ENCODE measurements around the gene KDM5A.

- TF ChIP-seq, protein P1, sequence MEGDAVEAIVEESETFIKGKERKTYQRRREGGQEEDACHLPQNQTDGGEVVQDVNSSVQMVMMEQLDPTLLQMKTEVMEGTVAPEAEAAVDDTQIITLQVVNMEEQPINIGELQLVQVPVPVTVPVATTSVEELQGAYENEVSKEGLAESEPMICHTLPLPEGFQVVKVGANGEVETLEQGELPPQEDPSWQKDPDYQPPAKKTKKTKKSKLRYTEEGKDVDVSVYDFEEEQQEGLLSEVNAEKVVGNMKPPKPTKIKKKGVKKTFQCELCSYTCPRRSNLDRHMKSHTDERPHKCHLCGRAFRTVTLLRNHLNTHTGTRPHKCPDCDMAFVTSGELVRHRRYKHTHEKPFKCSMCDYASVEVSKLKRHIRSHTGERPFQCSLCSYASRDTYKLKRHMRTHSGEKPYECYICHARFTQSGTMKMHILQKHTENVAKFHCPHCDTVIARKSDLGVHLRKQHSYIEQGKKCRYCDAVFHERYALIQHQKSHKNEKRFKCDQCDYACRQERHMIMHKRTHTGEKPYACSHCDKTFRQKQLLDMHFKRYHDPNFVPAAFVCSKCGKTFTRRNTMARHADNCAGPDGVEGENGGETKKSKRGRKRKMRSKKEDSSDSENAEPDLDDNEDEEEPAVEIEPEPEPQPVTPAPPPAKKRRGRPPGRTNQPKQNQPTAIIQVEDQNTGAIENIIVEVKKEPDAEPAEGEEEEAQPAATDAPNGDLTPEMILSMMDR (IDR thresholded peaks at IDR 0.05), result no peak
- TF ChIP-seq POLR2A (IDR thresholded peaks at IDR 0.05), result no peak
Measured at GRCh38 chr12:262817-263216, 126.3 kb downstream of the KDM5A start, which contains the start of gene SLC6A13.
